Suprapubic skin (tissue), 4 donors: Measurements from ENCODE around the gene DBNDD1.

Experiments
- CTCF ChIP-seq, 2 donors: fragments of 200-600 bp in 1 of 2; fragments of 450-650 bp in 1 of 2; sonication (generic) in 1 of 2; IDR thresholded peaks; one replicate each; pipeline ENCODE4 v1.5.1; 2016 to 2019; ENCODE audit warnings: antibody characterized with exemption in 2 of 2, mild to moderate bottlenecking in 1 of 2, moderate library complexity in 1 of 2
- POLR2A ChIP-seq, 2 donors: fragments of 450-650 bp; IDR thresholded peaks; one replicate each; pipeline ENCODE4 v1.6.1; 2017; ENCODE audit warnings: antibody characterized with exemption in 2 of 2, mild to moderate bottlenecking in 2 of 2, moderate library complexity in 2 of 2
- POLR2AphosphoS5 ChIP-seq, 3 donors: sonication (generic); formaldehyde crosslinking; IDR thresholded peaks; one replicate each; pipeline ENCODE4 v1.6.1; 2017; ENCODE audit warnings: antibody characterized with exemption in 3 of 3

- TF ChIP-seq POLR2AphosphoS5 (IDR thresholded peaks at IDR 0.05) (no peak), CTCF (IDR thresholded peaks at IDR 0.05) (no peak), POLR2A (IDR thresholded peaks at IDR 0.05) (no peak)
Measured at GRCh38 chr16:90012991-90013745, 6.1 kb downstream of the DBNDD1 start.
